Adipose tissue (tissue), 3 donors: Measurements from ENCODE around the gene ATIC. TPM values are rescaled to one million over a fixed set of nuclear protein-coding genes. Genes with fewer than 3 reads are reported as not detected.

Experiments used
- H3K27ac ChIP-seq: one replicate; pipeline ENCODE4 v1.5.1; 2013; ENCODE audit warnings: low read depth, low read length
- WGBS, 3 donors: extraction: QIAGEN DNeasy Blood & Tissue Kit; methylation state at CpG; one replicate each; pipeline ENCODE4 v1.1.7; 2013; 5-methylcytosine and 5-hydroxymethylcytosine counted together
- polyA plus RNA-seq, 3 donors: library from polyadenylated mRNA; stranded (reverse); fragments of 200-250 nt; gene quantifications; one replicate each; pipeline ENCODE4 v1.2.3, GENCODE V29; 2013
- donor health status: healthy with polysubstance abuse.
- donor health status: Bipolar disorder and iron deficiency.
- donor health status: healthy.

Gene ATIC
- 10 to 100 TPM; 57.6 to 82.7 (median 67.7) TPM for polyA plus RNA-seq

DNA sequence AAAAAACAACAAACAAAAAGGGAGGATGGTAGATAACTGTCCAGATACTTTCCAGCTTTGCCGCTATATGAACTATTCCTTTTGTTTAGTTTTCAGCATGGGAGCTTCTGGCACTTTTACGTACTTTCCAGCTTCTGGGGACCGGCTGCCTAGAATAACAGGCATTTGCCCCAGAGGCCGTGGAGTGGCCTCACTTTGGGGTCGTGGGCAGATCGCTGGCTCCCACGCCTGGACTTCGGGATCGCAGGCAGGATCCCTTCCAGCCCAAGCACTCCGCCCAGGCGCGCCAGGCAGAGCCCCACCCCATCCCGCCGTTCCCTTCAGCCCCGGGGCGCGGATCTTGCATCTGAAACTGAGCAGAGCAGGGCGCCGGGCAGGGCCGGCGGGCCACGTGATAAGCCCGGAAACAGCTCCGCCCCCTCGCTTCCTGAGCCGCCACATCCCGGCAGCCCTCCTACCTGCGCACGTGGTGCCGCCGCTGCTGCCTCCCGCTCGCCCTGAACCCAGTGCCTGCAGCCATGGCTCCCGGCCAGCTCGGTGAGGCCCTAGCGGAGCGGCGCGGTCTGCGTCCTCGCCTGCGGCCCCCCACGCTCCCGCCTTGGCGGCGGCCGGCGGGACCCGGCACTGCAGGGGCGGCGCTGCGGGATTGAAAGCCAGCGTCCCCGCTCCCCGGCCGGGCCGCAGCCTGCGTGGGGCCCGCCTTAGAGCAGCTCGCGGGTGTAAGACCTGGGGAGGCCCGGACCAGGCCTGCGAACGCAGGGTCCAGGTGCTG is at the start of gene ATIC:
ATIC (plus strand) TSS at position 435 of the 772 bp plus-strand sequence; CDS start at position 519, 84 bp downstream.
- WGBS, 3 donors = 0 to 1% (median 1%) methylated on average over 39 to 64 of the region's 64 CpGs
- peak within 1 kb of the TSS; percentile 79 for H3K27ac ChIP-seq

DNA sequence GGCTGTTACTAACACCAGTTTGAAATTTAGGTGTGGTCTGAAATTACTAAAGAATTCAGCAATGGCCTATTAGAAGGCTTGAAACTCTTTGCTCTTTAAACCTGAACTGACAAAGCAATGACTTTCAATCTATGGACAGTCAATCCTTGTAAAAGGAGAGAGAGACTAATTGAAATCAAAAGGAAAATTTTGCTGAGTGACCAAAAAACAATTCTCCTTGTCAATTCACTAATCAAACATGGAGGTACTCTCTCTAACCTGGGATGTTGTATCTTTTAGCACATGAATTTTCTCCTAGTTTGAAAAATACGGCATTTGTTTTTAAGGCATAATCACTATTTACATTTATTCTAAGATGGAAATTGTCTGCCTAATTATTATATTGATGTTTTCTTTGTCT is 49.6 kb upstream of the ATIC start:
- WGBS, 3 donors = 88 to 96% (median 92%) methylated on average over 1 of the region's 1 CpG
- H3K27ac ChIP-seq = no peak overlapping the region

DNA sequence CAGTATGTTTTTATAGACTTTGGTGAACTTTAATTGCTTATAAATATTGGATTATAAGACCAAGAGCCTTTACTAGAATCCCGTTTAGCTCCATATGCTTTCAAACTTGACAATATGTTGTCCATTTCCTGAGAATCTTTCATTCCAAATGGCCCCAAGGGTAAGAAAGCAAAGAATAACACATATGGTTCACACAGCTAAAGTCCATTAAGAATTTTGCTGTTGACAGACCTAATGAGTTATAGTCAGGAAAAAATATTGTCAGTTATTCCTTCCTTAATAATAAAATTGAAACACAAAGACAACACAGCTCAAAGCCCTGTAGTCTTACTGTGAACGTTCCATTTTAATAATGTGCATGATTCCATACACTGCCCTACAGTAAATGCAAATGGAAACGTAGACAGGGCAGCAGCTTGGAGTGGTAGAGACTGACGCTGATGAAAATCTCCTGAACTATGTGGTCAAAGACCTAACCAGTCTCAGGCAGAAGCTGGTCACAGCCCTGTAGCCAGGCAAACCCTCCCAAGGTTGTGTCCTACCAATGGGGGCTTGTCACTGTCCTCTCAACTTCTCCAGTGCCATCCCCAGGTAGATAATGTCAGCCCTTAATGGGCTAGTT is 49.0 kb upstream of the ATIC start:
- WGBS, 3 donors = 63 to 74% (median 70%) methylated on average over 4 of the region's 4 CpGs
- no peak overlapping the region for H3K27ac ChIP-seq

DNA sequence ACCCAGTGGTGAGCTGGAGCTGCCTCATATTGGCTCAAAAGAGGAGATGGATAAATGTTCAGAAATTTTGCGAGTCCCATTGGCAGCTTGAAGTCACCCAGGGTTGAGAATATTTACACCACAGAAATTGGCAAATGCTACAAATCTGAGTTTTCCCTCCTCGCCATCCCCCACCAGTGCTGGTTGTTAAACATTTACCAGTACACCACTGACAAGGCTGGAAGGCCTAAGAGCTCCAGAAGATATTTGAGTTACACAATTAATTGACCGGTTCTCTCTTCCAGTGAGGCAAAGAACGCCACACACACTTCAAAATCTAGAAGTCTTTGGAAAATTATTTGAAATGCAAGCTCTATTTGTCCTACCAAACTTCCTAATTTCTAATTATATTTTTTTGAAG is 47.5 kb upstream of the ATIC start:
- 83 to 95% (median 95%) methylated on average over 4 of the region's 4 CpGs for WGBS, 3 donors
- no peak overlapping the region for H3K27ac ChIP-seq

DNA sequence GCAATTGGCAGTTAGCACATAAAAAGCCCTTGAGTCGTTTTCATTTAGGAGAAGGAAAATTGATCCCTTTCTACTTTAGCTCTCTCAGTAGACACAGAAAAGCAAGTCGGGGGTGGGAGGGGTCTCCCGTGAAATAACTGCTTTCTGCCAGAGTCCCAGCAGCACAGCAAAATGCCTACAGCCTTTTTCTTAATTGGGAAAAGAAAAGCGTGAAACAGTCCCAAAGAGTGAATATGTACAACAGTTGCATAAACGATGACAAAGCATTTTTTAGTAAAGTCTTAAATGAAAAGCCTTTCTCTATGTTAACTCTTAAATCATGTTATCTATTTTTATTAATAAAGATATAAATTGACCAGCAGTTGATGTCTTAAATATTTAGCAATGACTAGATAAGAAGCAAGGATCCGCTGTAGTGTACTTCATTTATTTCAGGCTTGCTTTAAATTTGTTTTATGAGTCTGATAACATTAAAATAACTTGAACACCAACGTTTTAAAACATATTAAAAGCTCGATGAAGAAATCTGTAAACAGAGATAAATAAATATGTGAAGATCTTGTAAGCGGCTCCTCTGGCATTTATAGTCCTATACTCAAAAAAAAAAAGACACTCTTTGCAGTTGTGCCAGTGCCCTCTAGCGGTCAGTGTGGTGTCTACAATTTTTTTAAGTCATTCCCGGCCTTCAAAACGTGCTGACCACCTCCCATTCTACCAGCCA is 42.3 kb upstream of the ATIC start:
- 12 to 16% (median 13%) methylated on average over 12 of the region's 12 CpGs for WGBS, 3 donors
- H3K27ac ChIP-seq = no peak overlapping the region

DNA sequence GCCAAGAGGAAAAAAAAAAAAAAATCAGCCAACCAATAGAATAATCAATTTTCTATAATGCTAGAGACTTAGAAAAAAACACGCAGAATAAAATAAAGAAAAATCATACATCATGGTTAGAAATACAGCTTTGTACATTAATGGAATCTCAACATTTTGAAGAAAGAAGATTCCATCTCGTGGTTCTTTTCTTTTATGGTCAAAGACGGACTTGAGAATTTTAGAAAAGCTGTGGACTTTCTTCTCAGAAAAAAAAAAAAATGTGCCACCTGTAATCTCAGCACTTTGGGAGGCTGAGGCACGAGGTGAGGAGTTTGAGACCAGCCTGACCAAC is 41.8 kb upstream of the ATIC start:
- no peak overlapping the region for H3K27ac ChIP-seq
- WGBS, 3 donors = 62 to 65% (median 63%) methylated on average over 4 of the region's 4 CpGs

DNA sequence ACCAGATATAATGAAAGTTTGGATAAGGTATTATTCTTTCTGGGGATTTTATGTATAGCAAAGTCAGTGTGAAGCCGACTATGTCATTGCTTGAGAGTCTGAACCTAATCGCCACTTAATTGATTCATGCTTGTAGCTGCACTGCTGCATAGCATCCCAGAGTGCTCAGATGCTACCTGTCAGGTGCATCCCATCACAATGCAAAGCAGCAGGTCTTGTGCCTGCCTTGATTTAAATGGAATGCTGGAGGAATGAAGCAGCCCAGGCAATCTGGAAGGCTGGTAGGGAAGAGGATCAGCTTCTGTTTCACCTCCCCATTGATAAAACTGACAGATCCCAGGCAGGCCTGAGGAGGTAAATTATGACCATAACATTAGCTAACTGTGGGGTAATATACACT is 40.4 kb upstream of the ATIC start:
- 91 to 96% (median 92%) methylated on average over 2 of the region's 2 CpGs for WGBS, 3 donors

DNA sequence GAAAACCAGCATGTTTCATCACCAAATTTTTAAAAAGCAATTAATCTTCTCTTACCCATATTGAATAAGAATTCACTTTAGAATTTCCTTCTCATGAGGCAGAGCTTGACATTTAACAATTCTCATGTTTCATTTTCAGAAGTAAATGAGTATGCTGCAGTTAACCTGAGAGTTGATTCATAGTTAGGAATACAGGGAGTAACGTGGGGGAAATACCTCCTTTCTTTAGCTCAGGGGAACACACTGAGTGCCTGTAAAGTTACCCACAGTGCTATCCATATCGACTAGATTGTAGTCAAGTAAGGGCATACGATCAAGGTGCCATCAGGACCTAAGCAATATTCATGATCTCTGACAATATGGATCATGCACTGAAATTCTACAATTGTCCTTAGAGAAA is 38.9 kb upstream of the ATIC start:
- no peak overlapping the region for H3K27ac ChIP-seq
- WGBS, 3 donors = 82 to 89% (median 84%) methylated on average over 3 of the region's 3 CpGs

More for the DNA sequence above, 40.4 kb upstream of the ATIC start:
- no peak overlapping the region for H3K27ac ChIP-seq

DNA sequence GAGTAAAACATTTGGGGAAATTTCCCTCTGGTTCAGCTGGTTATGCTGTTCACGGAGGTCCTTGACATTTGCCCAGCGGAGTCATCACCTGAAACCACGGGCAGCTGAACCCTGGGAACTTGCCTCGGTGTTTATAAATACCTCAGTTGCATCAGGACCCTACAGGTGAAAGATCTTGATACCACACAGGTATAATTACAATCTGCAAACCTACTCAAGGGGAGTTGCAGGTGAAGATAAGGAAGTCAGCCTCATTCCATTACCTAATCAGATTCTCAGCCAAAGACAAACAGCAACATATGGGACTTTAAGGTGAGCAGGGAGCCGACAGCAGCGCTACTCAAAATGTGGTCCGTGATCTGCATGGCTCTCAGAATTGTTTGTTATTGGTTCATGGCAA is 37.0 kb upstream of the ATIC start:
- 50 to 85% (median 84%) methylated on average over 7 of the region's 7 CpGs for WGBS, 3 donors

DNA sequence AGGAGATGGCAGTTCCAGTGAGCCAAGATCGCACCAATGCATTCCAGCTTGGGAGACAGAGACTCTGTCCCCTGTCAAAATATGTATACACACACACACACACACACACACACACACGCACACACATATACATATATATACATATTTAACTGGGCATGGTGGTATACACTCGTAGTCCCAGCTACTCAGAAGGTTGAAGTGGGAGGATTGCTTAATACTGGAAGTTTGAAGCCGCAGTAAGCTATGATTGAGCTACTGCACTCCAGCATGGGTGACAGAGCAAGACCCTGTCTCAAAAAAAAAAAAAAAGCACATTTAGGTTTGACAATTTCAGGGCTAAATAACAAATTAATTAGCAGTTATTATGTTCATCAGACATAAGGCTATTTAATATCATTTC is 36.0 kb upstream of the ATIC start:
- WGBS, 3 donors = 72 to 75% (median 75%) methylated on average over 4 of the region's 4 CpGs
- H3K27ac ChIP-seq = no peak overlapping the region

More for the DNA sequence above, 37.0 kb upstream of the ATIC start:
- H3K27ac ChIP-seq = no peak overlapping the region

DNA sequence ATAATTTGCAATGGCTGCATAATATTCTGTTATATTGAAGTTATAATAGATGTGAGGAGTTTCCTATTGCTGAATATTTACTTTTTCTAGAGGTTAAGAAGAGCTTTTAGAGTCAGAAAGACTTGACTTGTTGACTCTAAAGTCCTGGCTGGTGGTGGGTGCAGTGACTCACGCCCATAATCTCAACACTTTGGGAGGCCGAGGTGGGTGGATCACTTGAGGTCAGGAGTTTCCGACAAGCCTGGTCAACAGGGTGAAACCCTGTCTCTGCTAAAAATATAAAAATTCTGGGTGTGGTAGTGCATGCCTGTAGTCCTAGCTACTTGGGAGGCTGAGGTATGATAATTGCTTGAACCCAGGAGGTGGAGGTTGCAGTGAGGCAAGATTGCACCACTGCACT is 33.9 kb upstream of the ATIC start:
- WGBS, 3 donors = 69 to 85% (median 73%) methylated on average over 3 of the region's 3 CpGs
- H3K27ac ChIP-seq = no peak overlapping the region

DNA sequence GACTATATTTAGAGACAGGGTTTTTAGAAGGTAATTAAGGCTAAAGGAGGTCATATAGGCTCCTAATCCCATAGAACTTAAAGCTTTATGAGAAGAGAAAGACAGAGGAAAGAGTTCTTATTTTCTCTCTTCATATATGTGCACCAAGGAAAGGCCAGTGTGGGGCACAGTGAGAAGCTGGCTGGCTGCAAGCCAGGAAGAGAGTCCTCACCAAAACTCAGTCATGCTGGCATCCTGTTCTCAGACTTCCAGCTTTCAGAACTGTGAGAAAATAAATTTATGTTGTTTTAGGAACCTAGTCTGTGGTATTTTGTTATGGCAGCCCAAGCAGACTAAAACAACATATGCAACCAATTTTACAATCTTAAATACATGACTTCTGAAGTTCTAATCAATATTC is 31.5 kb upstream of the ATIC start:
- no peak overlapping the region for H3K27ac ChIP-seq

DNA sequence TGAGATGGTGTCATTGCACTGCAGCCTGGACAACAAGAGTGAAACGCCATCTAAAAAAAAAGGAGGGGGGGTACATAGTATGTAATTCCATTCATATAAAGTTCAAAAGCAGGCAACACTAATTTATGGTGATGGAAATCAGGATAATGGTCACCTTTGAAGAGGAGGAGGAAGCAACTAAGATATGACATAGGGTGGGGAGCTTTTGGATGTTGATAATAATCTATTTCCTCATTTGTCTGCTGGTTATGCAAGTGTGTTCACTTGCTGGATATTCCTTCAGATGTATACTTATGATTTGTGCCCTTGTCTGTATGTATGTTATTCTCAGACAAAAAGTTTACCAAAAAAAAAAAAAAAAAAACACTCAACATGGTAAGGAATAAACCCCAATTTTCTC is 28.6 kb upstream of the ATIC start:
- no peak overlapping the region for H3K27ac ChIP-seq
- 68 to 84% (median 83%) methylated on average over 1 of the region's 1 CpG for WGBS, 3 donors

DNA sequence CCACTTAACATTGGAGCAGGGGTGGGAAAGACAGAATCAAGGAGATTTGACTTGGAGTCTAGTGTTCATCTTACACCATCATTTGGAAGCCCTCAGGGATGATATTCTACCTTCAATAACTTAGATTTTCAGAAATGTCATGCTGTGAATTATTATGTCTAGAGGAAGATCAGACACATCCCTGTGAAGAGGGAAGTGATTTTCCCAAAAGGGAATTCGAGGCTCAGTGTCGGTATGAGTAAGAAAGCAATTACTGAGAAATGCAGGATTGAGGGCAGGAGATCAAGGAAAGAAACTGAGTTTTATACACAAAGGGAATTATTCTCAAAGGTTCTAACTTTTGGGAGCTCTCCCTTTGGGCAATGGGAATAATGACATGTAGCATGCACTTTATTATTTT is 25.6 kb upstream of the ATIC start:
- no peak overlapping the region for H3K27ac ChIP-seq
- whole genome bisulfite sequencing, 3 donors = 78 to 94% (median 85%) methylated on average over 2 of the region's 2 CpGs

DNA sequence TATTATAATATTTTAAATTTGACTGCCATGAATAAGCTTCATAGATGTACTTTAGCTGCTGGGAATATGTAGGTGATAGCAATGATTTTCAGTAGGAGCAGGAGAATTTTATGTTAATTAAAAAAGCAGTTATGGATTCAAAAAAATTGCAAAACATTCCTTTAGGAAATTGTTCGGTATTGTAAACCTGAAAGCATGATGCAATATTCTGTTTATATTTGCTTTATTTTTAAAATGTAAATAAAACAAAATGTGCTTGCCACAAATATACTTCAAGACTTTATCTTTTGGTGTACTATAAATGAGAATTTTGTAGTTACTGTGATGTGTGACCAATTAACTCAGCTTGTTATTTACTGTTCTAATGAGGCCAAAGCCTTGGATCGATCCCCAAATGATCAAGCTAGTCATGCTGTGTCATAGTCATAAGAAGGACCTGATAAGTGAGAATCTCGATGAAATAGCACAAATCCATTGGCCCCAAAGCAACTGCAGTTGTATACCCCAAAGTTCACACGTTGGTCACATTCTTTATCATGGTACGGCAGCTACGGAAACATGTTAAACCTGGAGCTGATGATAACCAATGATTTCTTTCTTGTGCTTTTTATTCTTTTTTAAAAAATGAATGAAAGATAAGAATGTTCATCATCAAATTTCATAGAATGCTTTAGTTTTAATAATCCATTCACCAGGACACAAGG is 23.6 kb upstream of the ATIC start:
- H3K27ac ChIP-seq = no peak overlapping the region
- WGBS, 3 donors = 74 to 88% (median 81%) methylated on average over 6 of the region's 6 CpGs

DNA sequence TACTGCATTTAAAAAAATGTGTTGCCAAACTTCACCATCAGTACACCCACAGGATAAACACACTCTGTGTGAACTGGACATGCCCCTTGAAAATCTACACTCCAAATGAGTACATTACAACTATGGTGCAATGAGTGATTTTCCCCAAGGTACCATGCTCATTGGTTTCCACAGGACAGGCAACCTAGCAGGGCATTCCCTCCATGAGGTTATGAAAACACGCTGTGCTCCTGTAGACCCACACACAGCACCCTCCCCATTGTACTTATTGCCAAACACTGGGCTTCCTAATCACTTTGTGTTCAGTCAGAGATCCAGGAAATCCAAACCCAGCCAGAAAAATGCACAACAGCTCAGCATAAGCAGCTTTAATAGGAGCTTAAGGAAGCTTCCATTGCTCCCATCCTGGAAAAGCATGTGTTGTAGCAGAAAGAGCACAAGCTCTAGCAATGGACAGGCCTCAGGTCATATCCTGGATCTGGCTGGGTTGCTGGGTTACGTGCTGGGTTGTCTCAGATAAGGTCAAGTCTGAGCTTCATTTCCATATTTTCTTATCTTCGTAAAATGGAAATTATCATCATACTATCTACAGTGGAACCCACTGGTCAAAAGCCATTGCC is 20.8 kb upstream of the ATIC start:
- 73 to 92% (median 84%) methylated on average over 3 of the region's 3 CpGs for WGBS, 3 donors
- no peak overlapping the region for H3K27ac ChIP-seq

DNA sequence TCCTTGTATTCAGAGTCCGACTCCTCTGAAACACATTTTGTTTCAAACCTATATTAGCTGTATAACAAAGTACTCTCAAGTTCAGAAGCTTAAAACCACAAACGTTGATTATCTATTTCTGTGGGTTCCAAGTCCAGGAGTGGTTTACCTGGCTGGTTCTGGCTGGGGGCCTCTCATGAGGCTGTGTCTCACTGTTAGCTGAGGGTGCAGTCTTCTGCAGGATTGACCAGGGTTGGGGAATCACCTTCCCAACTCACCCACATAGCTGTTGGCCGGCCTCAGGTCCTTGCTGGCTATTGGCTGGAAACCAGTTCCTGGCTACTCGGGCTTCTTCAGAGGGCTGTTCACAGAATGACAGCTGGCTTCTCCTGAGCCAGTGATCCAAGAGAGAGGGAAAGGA is 18.0 kb upstream of the ATIC start:
- no peak overlapping the region for H3K27ac ChIP-seq
- 75 to 89% (median 86%) methylated on average over 4 of the region's 4 CpGs for WGBS, 3 donors

DNA sequence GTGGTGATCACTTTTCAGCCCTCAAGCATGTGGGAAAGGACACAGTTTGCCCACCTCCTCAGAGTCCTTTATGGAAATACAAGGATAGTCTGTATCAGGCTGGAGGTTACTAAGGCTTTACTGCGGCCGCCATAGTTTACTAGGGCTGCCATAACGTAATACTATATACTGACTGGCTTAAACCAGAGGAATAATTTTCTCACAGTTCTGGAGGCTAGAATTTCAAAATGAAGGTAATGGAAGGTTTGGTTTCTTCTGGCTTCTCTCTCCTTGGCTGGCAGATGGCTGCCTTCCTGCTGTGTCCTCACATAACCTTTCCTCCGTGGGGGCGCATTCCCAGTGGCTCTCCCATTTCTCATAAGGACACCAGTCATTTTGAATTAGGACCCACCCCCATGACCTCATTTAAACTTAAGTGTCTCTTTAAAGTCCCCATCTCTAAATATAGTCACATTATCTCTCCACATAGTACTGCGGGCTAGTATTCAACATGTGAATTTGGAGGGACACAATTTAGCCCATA is 12.5 kb upstream of the ATIC start:
- 84 to 89% (median 87%) methylated on average over 6 of the region's 6 CpGs for WGBS, 3 donors
- no peak overlapping the region for H3K27ac ChIP-seq
